ENCODE measurements around the gene NADSYN1.
"Not testable (repeated sequence)": the region's sequence is repeated elsewhere in the genome, so short reads cannot be mapped to it uniquely, and the experiment has no call there.

The NADSYN1 gene

GRCh38 chr11:71538666-71538990 is 85.6 kb downstream of the NADSYN1 start:
- Mint-ChIP-seq H3K36me3 (ENCODE audit: low read depth) (peaks cover 4% of the 10 kb centered on the region), H3K27me3 (peaks cover 2% of the 10 kb centered on the region), H3K9me3 (peaks cover 15% of the 10 kb centered on the region), H3K4me1 (peaks cover 15% of the 10 kb centered on the region), H3K27ac (no peak overlapping the region), H3K4me3 (no peak overlapping the region)
- DNase-seq = no peak
- no peak for ATAC-seq

DNA sequence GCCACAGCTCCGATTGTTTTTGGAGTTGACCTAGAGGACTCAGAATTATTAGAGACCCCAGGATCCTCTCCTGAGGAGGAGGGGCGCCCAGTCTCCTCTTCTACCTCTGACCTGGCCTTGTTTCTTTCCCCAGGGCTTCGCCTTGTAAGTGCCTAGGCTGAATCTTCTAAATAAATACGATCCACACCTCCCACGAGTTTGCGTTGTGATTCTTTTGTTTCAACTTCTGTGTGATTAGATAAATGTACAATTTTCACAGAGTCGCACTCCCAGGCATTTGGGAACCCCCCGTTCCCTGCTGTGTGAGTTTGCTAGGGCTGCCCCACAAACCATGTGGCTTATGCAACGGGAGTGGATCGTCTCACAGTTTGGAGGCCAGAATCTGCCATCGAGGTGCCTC is 86.0 kb downstream of the NADSYN1 start:
- ATAC-seq (no peak), DNase-seq (no peak)
- peaks cover 4% of the 10 kb centered on the region for H3K36me3 Mint-ChIP-seq (ENCODE audit: low read depth)
- peaks cover 15% of the 10 kb centered on the region for H3K9me3 Mint-ChIP-seq
- H3K4me3 Mint-ChIP-seq = no peak overlapping the region
- no peak overlapping the region for H3K27ac Mint-ChIP-seq
- H3K27me3 Mint-ChIP-seq = peaks cover 2% of the 10 kb centered on the region
- H3K4me1 Mint-ChIP-seq = peaks cover 19% of the 10 kb centered on the region

DNA sequence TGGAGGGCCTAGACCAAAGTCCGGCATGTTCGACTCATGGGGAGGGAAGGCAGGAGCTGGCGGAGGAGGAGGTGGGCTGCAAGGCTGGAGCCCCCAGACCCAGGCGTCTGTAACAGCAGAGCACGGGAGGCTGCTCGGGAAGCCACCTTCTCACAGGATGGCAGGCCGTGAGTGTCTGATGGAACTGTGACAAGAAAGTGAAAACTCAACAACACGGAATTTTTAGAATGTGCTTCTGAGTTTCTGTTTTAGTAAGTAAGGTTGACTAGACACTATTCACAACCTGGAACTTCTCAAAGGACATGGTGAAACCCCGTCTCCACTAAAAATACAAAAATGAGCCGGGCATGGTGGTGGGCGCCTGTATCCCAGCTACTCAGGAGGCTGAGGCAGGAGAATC is 87.0 kb downstream of the NADSYN1 start:
- Mint-ChIP-seq H3K9me3 (peaks cover 15% of the 10 kb centered on the region), H3K4me1 (peaks cover 25% of the 10 kb centered on the region)
- not testable (repeated sequence) for H3K27me3 Mint-ChIP-seq

GRCh38 chr11:71540521-71541304 is 87.7 kb downstream of the NADSYN1 start:
- not testable (repeated sequence) for H3K4me3 Mint-ChIP-seq; ATAC-seq; DNase-seq; H3K27ac Mint-ChIP-seq; H3K27me3 Mint-ChIP-seq; H3K36me3 Mint-ChIP-seq (ENCODE audit: low read depth)
- H3K9me3 Mint-ChIP-seq = peaks cover 15% of the 10 kb centered on the region
- H3K4me1 Mint-ChIP-seq = peaks cover 25% of the 10 kb centered on the region

More for the DNA sequence above, 87.0 kb downstream of the NADSYN1 start:
- not testable (repeated sequence) for ATAC-seq; H3K36me3 Mint-ChIP-seq (ENCODE audit: low read depth); H3K27ac Mint-ChIP-seq; DNase-seq; H3K4me3 Mint-ChIP-seq

- DNase-seq (no peak), ATAC-seq (no peak)
- peaks cover 15% of the 10 kb centered on the region for H3K9me3 Mint-ChIP-seq
- H3K4me3 Mint-ChIP-seq = no peak overlapping the region
- H3K4me1 Mint-ChIP-seq = peaks cover 25% of the 10 kb centered on the region
- H3K36me3 Mint-ChIP-seq (ENCODE audit: low read depth) = peaks cover 4% of the 10 kb centered on the region
- H3K27ac Mint-ChIP-seq = no peak overlapping the region
- peaks cover 7% of the 10 kb centered on the region for H3K27me3 Mint-ChIP-seq
Measured at GRCh38 chr11:71542382-71542781, 89.4 kb downstream of the NADSYN1 start.

- peak; percentile 26 for DNase-seq
- Mint-ChIP-seq H3K4me1 (peaks cover 25% of the 10 kb centered on the region), H3K4me3 (no peak overlapping the region), H3K36me3 (ENCODE audit: low read depth) (peaks cover 4% of the 10 kb centered on the region), H3K27me3 (peaks cover 7% of the 10 kb centered on the region), H3K27ac (no peak overlapping the region), H3K9me3 (peaks cover 15% of the 10 kb centered on the region)
- ATAC-seq = peak; percentile 72
Measured at GRCh38 chr11:71542879-71543777, 90.1 kb downstream of the NADSYN1 start.

DNA sequence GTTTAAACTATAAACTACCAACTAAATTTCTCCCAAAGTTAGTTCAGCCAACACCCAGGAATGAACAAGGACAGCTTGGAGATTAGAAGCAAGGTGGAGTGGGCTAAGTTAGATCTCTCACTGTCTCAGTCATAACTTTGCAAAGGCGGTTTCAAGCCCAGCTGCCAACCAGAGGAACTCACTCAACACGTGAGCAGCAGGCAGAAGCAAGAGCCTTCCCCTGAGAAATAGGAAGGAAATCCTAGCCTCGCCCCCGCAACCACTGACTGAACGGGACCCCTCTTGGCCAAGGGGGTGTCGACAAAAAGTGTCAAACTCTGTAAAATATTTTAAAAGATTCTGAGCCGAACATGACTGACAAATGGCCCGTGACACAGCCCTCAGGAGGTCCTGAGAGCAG is 90.9 kb downstream of the NADSYN1 start:
- H3K4me3 Mint-ChIP-seq = no peak overlapping the region
- peaks cover 25% of the 10 kb centered on the region for H3K4me1 Mint-ChIP-seq
- H3K27ac Mint-ChIP-seq = no peak overlapping the region
- peaks cover 15% of the 10 kb centered on the region for H3K9me3 Mint-ChIP-seq
- H3K27me3 Mint-ChIP-seq = peaks cover 10% of the 10 kb centered on the region
- H3K36me3 Mint-ChIP-seq (ENCODE audit: low read depth) = peaks cover 4% of the 10 kb centered on the region
- DNase-seq (peak; percentile 8), ATAC-seq (no peak)

GRCh38 chr11:71544525-71545214 is 91.7 kb downstream of the NADSYN1 start:
- no peak overlapping the region for H3K4me3 Mint-ChIP-seq
- H3K36me3 Mint-ChIP-seq (ENCODE audit: low read depth) = peaks cover 4% of the 10 kb centered on the region
- H3K27ac Mint-ChIP-seq = no peak overlapping the region
- peaks cover 25% of the 10 kb centered on the region for H3K4me1 Mint-ChIP-seq
- ATAC-seq = no peak
- peaks cover 11% of the 10 kb centered on the region for H3K9me3 Mint-ChIP-seq
- DNase-seq = no peak
- H3K27me3 Mint-ChIP-seq = peaks cover 15% of the 10 kb centered on the region

DNA sequence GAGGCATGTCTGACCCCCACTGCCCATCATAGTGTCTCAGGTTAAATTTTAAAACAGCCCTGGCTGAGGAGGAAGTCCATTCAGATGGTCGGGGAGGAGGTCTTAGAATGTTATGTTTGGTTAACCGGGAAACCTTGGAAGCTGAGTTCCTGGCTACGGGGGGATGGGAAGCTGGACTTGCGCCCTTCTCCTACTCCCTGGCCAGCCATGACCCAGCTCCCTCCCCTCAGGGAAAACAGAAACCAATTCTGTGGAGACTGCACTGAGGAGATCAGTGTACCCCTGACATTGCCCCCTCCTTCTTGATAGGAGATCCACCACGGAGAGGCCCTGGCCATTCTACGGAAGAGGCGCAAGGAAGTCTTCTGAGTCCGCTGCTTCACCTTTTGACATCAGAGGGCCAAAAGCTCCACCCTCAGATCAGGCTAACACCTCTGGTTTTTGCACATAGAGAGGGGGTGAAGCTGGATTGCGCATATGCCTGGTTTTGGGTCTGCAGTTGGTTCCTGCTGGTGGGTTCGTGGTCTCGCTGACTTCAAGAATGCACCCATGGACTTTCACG is 92.5 kb downstream of the NADSYN1 start:
- H3K27ac Mint-ChIP-seq = no peak overlapping the region

DNA sequence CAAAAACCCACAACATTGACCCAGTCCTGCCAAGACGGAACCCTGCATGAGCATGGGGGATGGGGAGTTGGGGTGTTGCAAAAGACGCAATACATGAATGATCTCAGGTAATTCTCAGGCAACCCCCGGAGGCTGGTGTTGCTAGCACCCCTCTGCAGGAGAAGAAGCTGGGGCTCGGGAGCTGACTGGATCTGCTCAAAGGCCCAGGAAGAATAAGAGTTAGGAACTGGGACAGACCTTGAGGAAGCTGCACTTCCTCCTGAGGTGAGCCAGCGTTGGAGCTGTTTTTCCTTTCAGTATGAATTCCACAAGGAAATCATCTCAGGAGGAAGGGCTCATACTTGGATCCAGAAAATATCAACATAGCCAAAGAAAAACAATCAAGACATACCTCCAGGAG is 95.1 kb downstream of the NADSYN1 start, which contains the start of gene KRTAP5-9:
TSS of gene KRTAP5-9 (plus strand) at position 301 of the 400 bp plus-strand sequence. CDS start 238 bp downstream, outside the sequence.
- Mint-ChIP-seq H3K4me3 (no peak within 1 kb of the TSS), H3K9me3 (no peaks in the 10 kb centered on the region), H3K27me3 (peaks cover 21% of the 10 kb centered on the region), H3K27ac (no peak within 1 kb of the TSS), H3K4me1 (peaks cover 24% of the 10 kb centered on the region), H3K36me3 (ENCODE audit: low read depth) (no peaks in the 10 kb centered on the region)
- no peak for ATAC-seq
- no peak for DNase-seq

More for the DNA sequence above, 92.5 kb downstream of the NADSYN1 start:
- no peak for ATAC-seq
- DNase-seq = no peak
- Mint-ChIP-seq H3K4me3 (no peak overlapping the region), H3K36me3 (ENCODE audit: low read depth) (peaks cover 3% of the 10 kb centered on the region), H3K9me3 (peaks cover 11% of the 10 kb centered on the region), H3K4me1 (peaks cover 25% of the 10 kb centered on the region), H3K27me3 (peaks cover 20% of the 10 kb centered on the region)

GRCh38 chr11:71548716-71549151 is 95.7 kb downstream of the NADSYN1 start:
- Mint-ChIP-seq H3K9me3 (no peaks in the 10 kb centered on the region), H3K4me3 (no peak overlapping the region), H3K27me3 (peaks cover 22% of the 10 kb centered on the region), H3K4me1 (peaks cover 18% of the 10 kb centered on the region), H3K27ac (no peak overlapping the region), H3K36me3 (ENCODE audit: low read depth) (no peaks in the 10 kb centered on the region)
- no peak for DNase-seq
- no peak for ATAC-seq
